IMR-90 (cell line): ENCODE results near the gene STX16. TPM values are rescaled to one million over a fixed set of nuclear protein-coding genes. Genes with fewer than 3 reads are reported as not detected.

ENCODE experiments used
- ATAC-seq: fragments of 200-7000 bp; cut with Tn5 transposase; 2 replicates; pipeline ENCODE4 v1.9.1; 2020; ENCODE audit warnings: low read depth, mild to moderate bottlenecking, moderate library complexity
- BruUV-seq: library from RNA; stranded (reverse); fragments of 400-500 nt; replicated peaks from 2 replicates; lab custom pipeline; 2021; lab: Mats Ljungman, UMichigan
- CTCF ChIA-PET: fragments of 300-600 bp; formaldehyde crosslinking; extraction: SDS; loops from one replicate; lab custom pipeline; 2021; ENCODE audit warnings: antibody characterized with exemption; lab: Yijun Ruan, JAX
- POLR2A ChIA-PET: fragments of 300-600 bp; sonication (Branson Sonifier 250); formaldehyde crosslinking; loops from one replicate; lab custom pipeline; 2022; ENCODE audit warnings: antibody characterized with exemption; ENCODE audit not compliant: unreplicated experiment; lab: Charles Lee
- DNase-seq: peaks from one replicate; pipeline ENCODE4 v3.0.0; 2013
- H2AFZ ChIP-seq: replicated peaks from 2 replicates; pipeline ENCODE3; 2013; ENCODE audit warnings: low read length, mild to moderate bottlenecking; ENCODE audit not compliant: poor library complexity
- H2AK5ac ChIP-seq: 2 replicates; pipeline ENCODE4 v1.6.1; 2013; ENCODE audit warnings: low read depth, low read length, inconsistent platforms
- H2AK9ac ChIP-seq: replicated peaks from 2 replicates; pipeline ENCODE3; 2013; ENCODE audit warnings: mild to moderate bottlenecking, low read depth, low read length, moderate library complexity; ENCODE audit not compliant: poor library complexity
- H2BK120ac ChIP-seq: 2 replicates; pipeline ENCODE4 v1.6.1; 2013; ENCODE audit warnings: low read depth, low read length, inconsistent platforms
- H2BK15ac ChIP-seq: 3 replicates; pipeline ENCODE4 v1.6.1; 2013; ENCODE audit warnings: low read depth, low read length, inconsistent platforms
- H2BK20ac ChIP-seq: 2 replicates; pipeline ENCODE4 v1.6.1; 2013; ENCODE audit warnings: low read depth, mild to moderate bottlenecking, inconsistent platforms, low read length, moderate library complexity
- H2BK5ac ChIP-seq: 2 replicates; pipeline ENCODE4 v1.6.1; 2013; ENCODE audit warnings: mild to moderate bottlenecking, low read depth, low read length, inconsistent platforms; ENCODE audit not compliant: poor library complexity, severe bottlenecking
- H3K14ac ChIP-seq: replicated peaks from 2 replicates; pipeline ENCODE4 v1.6.1; 2013; ENCODE audit warnings: low read depth, low read length, inconsistent platforms
- H3K18ac ChIP-seq: 2 replicates; pipeline ENCODE4 v1.6.1; 2013; ENCODE audit warnings: low read depth, low read length, control low read depth
- H3K23ac ChIP-seq: 2 replicates; pipeline ENCODE4 v1.6.1; 2013; ENCODE audit warnings: low read depth, low read length, inconsistent platforms
- H3K27ac ChIP-seq: 2 replicates; pipeline ENCODE4 v1.5.1; 2013; ENCODE audit warnings: mild to moderate bottlenecking, control low read depth, low read length; ENCODE audit not compliant: insufficient read depth
- H3K27me3 ChIP-seq: 2 replicates; pipeline ENCODE4 v1.6.1; 2013; ENCODE audit warnings: low read length; ENCODE audit not compliant: control insufficient read depth, insufficient read depth
- H3K36me3 ChIP-seq: 2 replicates; pipeline ENCODE4 v1.6.1; 2013; ENCODE audit warnings: low read length, mixed read lengths; ENCODE audit not compliant: control insufficient read depth, insufficient read depth
- H3K4ac ChIP-seq: 2 replicates; pipeline ENCODE4 v1.6.1; 2013; ENCODE audit warnings: low read depth, low read length, inconsistent platforms
- H3K4me1 ChIP-seq: 2 replicates; pipeline ENCODE4 v1.6.1; 2013; ENCODE audit warnings: low read length, mixed read lengths; ENCODE audit not compliant: control insufficient read depth, insufficient read depth
- H3K4me2 ChIP-seq: 2 replicates; pipeline ENCODE4 v1.6.1; 2013; ENCODE audit warnings: low read depth, mild to moderate bottlenecking, control low read depth, low read length, moderate library complexity
- H3K4me3 ChIP-seq: 2 replicates; pipeline ENCODE4 v1.5.1; 2013; ENCODE audit warnings: low read depth, mild to moderate bottlenecking, control low read depth, low read length, moderate library complexity; ENCODE audit not compliant: insufficient read depth
- H3K56ac ChIP-seq: 2 replicates; pipeline ENCODE4 v1.6.1; 2013; ENCODE audit warnings: low read length, inconsistent platforms; ENCODE audit not compliant: insufficient read depth; ENCODE audit errors: extremely low read depth
- H3K79me1 ChIP-seq, 2 experiments: 2 replicates each; pipeline ENCODE4 v1.6.1; 2013; ENCODE audit warnings: low read length in 2 of 2, inconsistent platforms in 1 of 2, low read depth in 1 of 2
- H3K9ac ChIP-seq: 2 replicates; pipeline ENCODE4 v1.6.1; 2013; ENCODE audit warnings: low read depth, low read length, control low read depth
- H3K9me1 ChIP-seq: 2 replicates; pipeline ENCODE4 v1.6.1; 2013; ENCODE audit warnings: low read length, inconsistent platforms; ENCODE audit not compliant: insufficient read depth
- H3K9me3 ChIP-seq: 2 replicates; pipeline ENCODE4 v1.6.1; 2013; ENCODE audit warnings: low read length; ENCODE audit not compliant: control insufficient read depth, insufficient read depth
- H4K20me1 ChIP-seq: 2 replicates; pipeline ENCODE4 v1.6.1; 2013; ENCODE audit warnings: low read length, inconsistent platforms; ENCODE audit not compliant: insufficient read depth
- H4K5ac ChIP-seq: 2 replicates; pipeline ENCODE4 v1.6.1; 2013; ENCODE audit warnings: mild to moderate bottlenecking, low read depth, low read length, control low read depth
- H4K8ac ChIP-seq, 2 experiments: 2 replicates each; pipeline ENCODE4 v1.6.1; 2013; ENCODE audit warnings: low read depth in 2 of 2, low read length in 2 of 2, control low read depth in 1 of 2, inconsistent platforms in 1 of 2
- H4K91ac ChIP-seq: 2 replicates; pipeline ENCODE4 v1.6.1; 2013; ENCODE audit warnings: low read depth, low read length, inconsistent platforms; ENCODE audit not compliant: insufficient read depth
- NFE2L2 ChIP-seq: fragments of 150-350 bp; IDR thresholded peaks from 2 replicates; pipeline ENCODE4 v1.6.1; 2016; ENCODE audit warnings: low read depth, mild to moderate bottlenecking, low read length
- WGBS, 2 experiments: methylation state at CpG; one replicate each; pipeline versions ENCODE4 v1.1.5 to v1.1.7; 2013; ENCODE audit warnings: missing lambda C conversion rate in 2 of 2; ENCODE audit not compliant: insufficient read length in 1 of 2; ENCODE audit errors: extremely low coverage in 2 of 2; 5-methylcytosine and 5-hydroxymethylcytosine counted together
- dilution Hi-C: fragments of 300-500 bp; cut with HindIII; formaldehyde crosslinking; loops from one replicate; pipeline ENCODE4 v1.14.3; 2018; ENCODE audit warnings: low sequenced_read_pairs; ENCODE audit not compliant: unreplicated experiment
- in situ Hi-C: fragments of 300-500 bp; cut with MboI; formaldehyde crosslinking; loops from 3 replicates; pipeline ENCODE4 v1.14.3; 2019; ENCODE audit warnings: low sequenced_read_pairs, inconsistent platforms, mixed read lengths
- intact Hi-C: fragments of 100-400 bp; cut with micrococcal nuclease; formaldehyde crosslinking; loops from 2 replicates; pipeline ENCODE4 v1.10.0; 2022
- polyA plus RNA-seq, 3 experiments: library from polyadenylated mRNA; depleted of rRNA; stranded (reverse); fragments of >200 nt; gene quantifications; 2 replicates each; pipeline ENCODE4 v1.2.3, GENCODE V29; 2012; ENCODE audit warnings: low replicate concordance in 1 of 3
- total RNA-seq: library from RNA; depleted of rRNA; stranded (reverse); fragments of >200 nt; gene quantifications from 2 replicates; pipeline ENCODE4 v1.2.3, GENCODE V29; 2012

The STX16 gene
- total and polyA plus RNA-seq, 2 of the 4 experiments (the other 2 are of a cell fraction), result 26.9 to 58.2 TPM

DNA sequence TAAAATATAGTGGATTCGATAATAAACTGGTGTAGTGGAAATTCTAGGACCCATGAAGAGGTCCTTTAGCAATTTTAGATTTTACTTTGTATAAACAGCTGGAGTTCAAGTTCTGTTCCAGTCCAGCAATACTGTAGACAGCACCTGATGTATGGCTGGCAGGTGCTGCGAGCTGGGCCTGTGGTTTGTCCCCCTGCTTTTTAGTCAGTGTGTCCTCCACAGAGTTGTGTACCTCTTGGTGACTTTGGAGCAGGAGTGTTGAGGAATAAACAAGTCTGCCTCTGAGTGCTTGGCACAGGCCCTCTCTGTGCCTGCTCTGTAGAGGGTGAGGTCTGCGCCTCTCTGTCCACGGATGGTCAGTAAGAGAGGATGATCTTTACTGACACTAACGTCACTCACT lies 13.8 kb downstream of the STX16 start:
- no peak overlapping the region for H4K5ac ChIP-seq
- H4K20me1 ChIP-seq, result peaks cover 35% of the 10 kb centered on the region
- peaks cover 2% of the 10 kb centered on the region for H3K4me1 ChIP-seq
- no peak overlapping the region for H2BK20ac ChIP-seq
- H3K27me3 ChIP-seq, result no peaks in the 10 kb centered on the region
- no peak overlapping the region for H3K4me2 ChIP-seq
- H3K79me1 ChIP-seq, result peaks cover 36 to 62% of the 10 kb centered on the region in 2 experiments
- H3K4me3 ChIP-seq, result no peak overlapping the region
- no peak overlapping the region for H2BK15ac ChIP-seq
- H2AFZ ChIP-seq, result no peak overlapping the region
- H3K18ac ChIP-seq, result no peak overlapping the region
- peaks cover 37% of the 10 kb centered on the region for H3K36me3 ChIP-seq
- no peak overlapping the region for H4K91ac ChIP-seq
- in situ Hi-C loops, result no loop called here
- no peak for ATAC-seq
- no peak for TF ChIP-seq NFE2L2
- no peak for DNase-seq
- H3K4ac ChIP-seq, result no peak overlapping the region
- no peak overlapping the region for H3K23ac ChIP-seq
- CTCF ChIA-PET, result interaction anchor here (1.2 kb wide), 1 partner anchor 14 kb away, joined by 3 read pairs; the partner anchor contains the start of gene STX16
- no peak overlapping the region for H2BK5ac ChIP-seq
- H2AK5ac ChIP-seq, result no peak overlapping the region
- no peak overlapping the region for H3K9ac ChIP-seq
- intact Hi-C loops, result no loop called here
- H2BK120ac ChIP-seq, result no peak overlapping the region
- H4K8ac ChIP-seq, result no peak overlapping the region
- BruUV-seq, result no TSS peak
- H3K14ac ChIP-seq, result no peak overlapping the region; the same call in 1 of the 2 replicates
- H3K56ac ChIP-seq, result no peak overlapping the region
- dilution Hi-C loops, result loop anchor here (25.0 kb wide), 1 partner anchor 428 kb away; the partner anchor contains the start of gene ANKRD60
- no peak overlapping the region for H3K27ac ChIP-seq
- H3K9me1 ChIP-seq, result peaks cover 13% of the 10 kb centered on the region
- POLR2A ChIA-PET, result no interaction called here
- no peak overlapping the region for H2AK9ac ChIP-seq
- no peaks in the 10 kb centered on the region for H3K9me3 ChIP-seq
- 100% methylated on average over 3 of the region's 5 CpGs; no CpG with 5 or more reads in 1 of the 2 experiments for whole genome bisulfite sequencing, 2 experiments
